GM12875 (cell line): ENCODE results near the gene GADL1.

Experiments
- H3K4me3 ChIP-seq: one replicate; pipeline ENCODE4 v1.5.1; 2011; ENCODE audit warnings: low read depth, low read length, control low read depth
- CTCF ChIP-seq: IDR thresholded peaks from 2 replicates; pipeline ENCODE4 v1.5.1; 2011; ENCODE audit warnings: low read depth, mild to moderate bottlenecking, control low read depth, inconsistent platforms, low read length, moderate library complexity, borderline replicate concordance; ENCODE audit not compliant: insufficient read depth

GADL1 gene

GRCh38 chr3:30752970-30753369 is 141.5 kb downstream of the GADL1 start:
- TF ChIP-seq CTCF = no peak
- no peak overlapping the region for H3K4me3 ChIP-seq

GRCh38 chr3:30752491-30752890 is 142.0 kb downstream of the GADL1 start:
- no peak overlapping the region for H3K4me3 ChIP-seq
- TF ChIP-seq CTCF = no peak

GRCh38 chr3:30751610-30752299 is 142.7 kb downstream of the GADL1 start:
- H3K4me3 ChIP-seq = no peak overlapping the region
- no peak for TF ChIP-seq CTCF

- no peak for TF ChIP-seq CTCF
- H3K4me3 ChIP-seq = no peak overlapping the region
Observed at GRCh38 chr3:30750967-30751366, 143.5 kb downstream of the GADL1 start.

- no peak overlapping the region for H3K4me3 ChIP-seq
- no peak for TF ChIP-seq CTCF
Observed at GRCh38 chr3:30749230-30749629, 145.2 kb downstream of the GADL1 start.

- TF ChIP-seq CTCF = no peak
- no peak overlapping the region for H3K4me3 ChIP-seq
Observed at GRCh38 chr3:30747771-30748281, 146.6 kb downstream of the GADL1 start.

- no peak for TF ChIP-seq CTCF
- no peak overlapping the region for H3K4me3 ChIP-seq
Observed at GRCh38 chr3:30743641-30744317, 150.7 kb downstream of the GADL1 start.
